GM19043 (cell line): ENCODE data around the gene ZNF80.

ENCODE experiments used
- ATAC-seq: cut with Tn5 transposase; IDR thresholded peaks from one replicate; pipeline ENCODE4 v1.9.1; 2021; ENCODE audit warnings: low read depth; ENCODE audit not compliant: unreplicated experiment

Gene ZNF80

GRCh38 chr3:114221165-114221880, 16.1 kb downstream of the ZNF80 start:
- no peak for ATAC-seq

- no peak for ATAC-seq
Observed at GRCh38 chr3:114219741-114220140, 17.6 kb downstream of the ZNF80 start.

- no peak for ATAC-seq
Observed at GRCh38 chr3:114218578-114219185, 18.7 kb downstream of the ZNF80 start.

GRCh38 chr3:114218006-114218405, 19.4 kb downstream of the ZNF80 start:
- ATAC-seq: no peak

- no peak for ATAC-seq
Observed at GRCh38 chr3:114217266-114217665, 20.1 kb downstream of the ZNF80 start.

- ATAC-seq: no peak
Observed at GRCh38 chr3:114216186-114216970, 21.0 kb downstream of the ZNF80 start.

GRCh38 chr3:114214542-114215341, 22.6 kb downstream of the ZNF80 start:
- ATAC-seq: peak; percentile 17

- ATAC-seq: peak; percentile 80
Observed at GRCh38 chr3:114213627-114214541, 23.5 kb downstream of the ZNF80 start.

- peak; percentile 3 for ATAC-seq
Observed at GRCh38 chr3:114213292-114213626, 24.1 kb downstream of the ZNF80 start.

GRCh38 chr3:114212646-114213045, 24.7 kb downstream of the ZNF80 start:
- ATAC-seq: no peak

GRCh38 chr3:114207768-114208167, 29.6 kb downstream of the ZNF80 start:
- peak; percentile 90 for ATAC-seq

GRCh38 chr3:114206342-114206741, 31.0 kb downstream of the ZNF80 start:
- no peak for ATAC-seq

- ATAC-seq: no peak
Observed at GRCh38 chr3:114205541-114205940, 31.8 kb downstream of the ZNF80 start.

GRCh38 chr3:114194750-114195149, 42.6 kb downstream of the ZNF80 start:
- ATAC-seq: no peak

GRCh38 chr3:114192136-114192535, 45.2 kb downstream of the ZNF80 start:
- no peak for ATAC-seq

GRCh38 chr3:114186501-114186900, 50.9 kb downstream of the ZNF80 start:
- ATAC-seq: no peak
